K562 (cell line): ENCODE measurements around the gene MACF1. TPM values are rescaled to one million over a fixed set of nuclear protein-coding genes. Genes with fewer than 3 reads are reported as not detected.

Source experiments
- BHLHE40 ChIP-seq: IDR thresholded peaks from 2 replicates; pipeline ENCODE4 v1.6.1; 2011; ENCODE audit warnings: low read length, improper control_type of control experiment
- JUN ChIP-seq, 2 experiments: sonication (generic) in 1 of 2; formaldehyde crosslinking in 1 of 2; IDR thresholded peaks; 2 replicates each; pipeline versions ENCODE4 v1.6.1 to v1.8.0; 2012 to 2022; ENCODE audit warnings: borderline replicate concordance in 2 of 2, mild to moderate bottlenecking in 2 of 2, improper control_type of control experiment in 1 of 2, low read depth in 1 of 2, low read length in 1 of 2, missing genetic modification reagents in 1 of 2
- L3MBTL2 ChIP-seq: fragments of 450-650 bp; IDR thresholded peaks from 2 replicates; pipeline ENCODE4 v1.6.1; 2016; ENCODE audit warnings: mild to moderate bottlenecking, moderate library complexity
- OTX1 ChIP-seq: fragments of 450-650 bp; formaldehyde crosslinking; IDR thresholded peaks from 2 replicates; pipeline ENCODE4 v1.4.0; 2022; ENCODE audit warnings: mild to moderate bottlenecking
- PML ChIP-seq: IDR thresholded peaks from 2 replicates; pipeline ENCODE4 v1.6.1; 2012; ENCODE audit warnings: low read length, inconsistent platforms
- RFX7 ChIP-seq: fragments of 250-450 bp; sonication (Bioruptor Pico); IDR thresholded peaks from 2 replicates; pipeline ENCODE4 v1.5.1; 2021; ENCODE audit warnings: mild to moderate bottlenecking
- RNF2 ChIP-seq: sonication (generic); IDR thresholded peaks from 2 replicates; pipeline ENCODE4 v1.6.1; 2016
- SIN3A ChIP-seq, 2 experiments: fragments of 150-350 bp in 1 of 2; IDR thresholded peaks; 2 replicates each; pipeline ENCODE4 v1.6.1; 2011 to 2016; ENCODE audit warnings: borderline replicate concordance in 2 of 2, low read depth in 2 of 2, low read length in 2 of 2, mild to moderate bottlenecking in 2 of 2, moderate library complexity in 2 of 2; ENCODE audit not compliant: control insufficient read depth in 1 of 2
- SMARCE1 ChIP-seq: fragments of 450-650 bp; IDR thresholded peaks from 2 replicates; pipeline ENCODE4 v1.7.1; 2016; ENCODE audit warnings: mild to moderate bottlenecking
- TBP ChIP-seq: optimal IDR thresholded peaks from 2 replicates; pipeline ENCODE3; 2011; ENCODE audit warnings: low read depth, low read length, improper control_type of control experiment
- ZNF695 ChIP-seq: fragments of 450-650 bp; formaldehyde crosslinking; IDR thresholded peaks from 2 replicates; pipeline ENCODE4 v1.4.0; 2020; ENCODE audit warnings: mild to moderate bottlenecking, moderate library complexity
- polyA plus RNA-seq, 8 experiments: library from polyadenylated mRNA; depleted of rRNA in 4 of 8; stranded (reverse) in 5 of 8; unstranded in 3 of 8; fragments of >200 nt; fragmentation: Nextera tagmentation in 2 of 8; fragmentation: Illumina TruSeq in 1 of 8; extraction: Ambion mirVana in 2 of 8; extraction: Trizol in 1 of 8; gene quantifications; 2 replicates each; pipeline versions ENCODE4 v1.2.1 to v1.2.3, GENCODE V29; 2011 to 2014; ENCODE audit warnings: inconsistent platforms in 1 of 8, missing spikeins in 1 of 8
- total RNA-seq, 7 experiments: library from RNA; depleted of rRNA in 6 of 7; stranded (reverse); fragments of >200 nt in 6 of 7; fragmentation: Illumina TruSeq in 2 of 7; extraction: Trizol in 2 of 7; gene quantifications; 2 replicates each; pipeline versions ENCODE4 v1.2.1 to v1.2.3, GENCODE V29; 2011 to 2021; ENCODE audit warnings: low replicate concordance in 1 of 7
- TF ChIP-seq, protein P1 (sequence below): fragments of 450-650 bp; formaldehyde crosslinking; IDR thresholded peaks from 2 replicates; pipeline ENCODE4 v1.4.0; 2020; ENCODE audit warnings: mild to moderate bottlenecking, mixed read lengths
- TF ChIP-seq, protein P2 (sequence below): sonication (generic); formaldehyde crosslinking; IDR thresholded peaks from 2 replicates; pipeline ENCODE4 v1.5.0; 2020; ENCODE audit warnings: missing genetic modification reagents
- TF ChIP-seq, protein P3 (sequence below), 2 experiments: fragments of 150-350 bp in 1 of 2; IDR thresholded peaks; 2 replicates each; pipeline ENCODE4 v1.6.1; 2012 to 2016; ENCODE audit warnings: low read depth in 2 of 2, low read length in 2 of 2, mild to moderate bottlenecking in 1 of 2, moderate library complexity in 1 of 2
- TF ChIP-seq, protein P4 (sequence below): fragments of 250-450 bp; sonication (Bioruptor Pico); IDR thresholded peaks from 2 replicates; pipeline ENCODE4 v1.4.0; 2020; ENCODE audit warnings: mild to moderate bottlenecking, moderate library complexity

The MACF1 gene
- total and polyA plus RNA-seq, 9 of the 15 experiments (the other 6 are each of a cell fraction or from before 2014, with no cell fraction given): 13.2 to 232 (median 112) TPM

DNA sequence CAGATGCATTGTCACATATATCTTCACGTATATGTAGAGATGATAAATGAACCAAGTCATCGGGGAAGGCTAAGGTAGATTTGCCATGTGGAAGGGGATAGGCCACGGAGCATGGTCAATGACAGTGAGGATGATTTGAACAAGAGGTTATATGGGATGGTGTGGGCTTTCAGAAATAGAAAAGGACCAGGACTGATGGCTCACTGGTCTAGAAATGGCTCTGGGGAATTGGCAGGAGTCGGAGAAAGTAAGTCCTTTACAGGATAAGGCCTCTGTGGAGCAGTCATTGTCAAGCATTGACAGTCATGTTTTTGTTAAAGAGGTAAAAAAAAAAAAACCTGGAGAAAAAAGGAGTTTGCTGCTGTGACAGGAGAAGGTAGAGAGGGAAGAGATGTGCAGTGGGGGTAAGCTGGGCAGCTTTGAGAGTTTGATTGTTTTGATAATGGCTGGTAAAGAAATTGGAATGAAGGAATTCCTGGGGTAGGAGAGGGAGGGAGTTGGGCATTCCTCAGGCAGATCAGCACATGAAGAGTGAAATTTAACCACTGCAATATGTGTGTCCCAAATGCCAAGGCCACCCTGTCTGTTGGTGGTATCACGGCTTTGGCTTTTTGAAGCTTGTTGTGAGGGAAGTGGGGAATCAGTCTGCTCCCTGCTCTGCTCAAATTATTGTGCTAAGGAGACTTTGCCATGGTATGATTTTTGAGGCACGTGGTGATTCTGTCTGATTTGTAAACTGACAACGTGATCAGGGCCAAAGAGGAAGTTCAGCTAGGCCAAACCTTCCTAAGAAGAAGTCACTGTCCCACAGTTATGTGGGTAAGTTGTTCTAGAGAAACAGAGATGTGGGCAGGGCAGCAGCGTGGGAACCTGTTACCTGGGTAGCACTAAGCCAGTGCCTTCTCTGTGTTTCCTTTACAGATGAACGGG, 26.0 kb downstream of the MACF1 start (continued):
- TF ChIP-seq JUN (IDR thresholded peaks at IDR 0.05; ENCODE audit: borderline replicate concordance, low read depth, low read length) (no peak), JUN (CRISPR knock-in tag; IDR thresholded peaks at IDR 0.05; ENCODE audit: borderline replicate concordance) (no peak), RFX7 (no peak), PML (no peak), RNF2 (no peak), OTX1 (CRISPR knock-in tag) (no peak), TBP (no peak), ZNF695 (CRISPR knock-in tag) (no peak), SMARCE1 (no peak), BHLHE40 (peak; percentile 90), L3MBTL2 (0 out of 2 replicates have a peak, but pooled peaks have one; percentile 35), SIN3A (IDR thresholded peaks at IDR 0.05; ENCODE audit: borderline replicate concordance in 2 of 2, control insufficient read depth in 1 of 2, low read depth in 2 of 2, low read length in 2 of 2) (no peak)
- TF ChIP-seq, protein P1, sequence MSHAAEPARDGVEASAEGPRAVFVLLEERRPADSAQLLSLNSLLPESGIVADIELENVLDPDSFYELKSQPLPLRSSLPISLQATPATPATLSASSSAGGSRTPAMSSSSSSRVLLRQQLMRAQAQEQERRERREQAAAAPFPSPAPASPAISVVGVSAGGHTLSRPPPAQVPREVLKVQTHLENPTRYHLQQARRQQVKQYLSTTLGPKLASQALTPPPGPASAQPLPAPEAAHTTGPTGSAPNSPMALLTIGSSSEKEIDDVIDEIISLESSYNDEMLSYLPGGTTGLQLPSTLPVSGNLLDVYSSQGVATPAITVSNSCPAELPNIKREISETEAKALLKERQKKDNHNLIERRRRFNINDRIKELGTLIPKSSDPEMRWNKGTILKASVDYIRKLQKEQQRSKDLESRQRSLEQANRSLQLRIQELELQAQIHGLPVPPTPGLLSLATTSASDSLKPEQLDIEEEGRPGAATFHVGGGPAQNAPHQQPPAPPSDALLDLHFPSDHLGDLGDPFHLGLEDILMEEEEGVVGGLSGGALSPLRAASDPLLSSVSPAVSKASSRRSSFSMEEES (CRISPR knock-in tag): peak; percentile 74
- TF ChIP-seq, protein P2, sequence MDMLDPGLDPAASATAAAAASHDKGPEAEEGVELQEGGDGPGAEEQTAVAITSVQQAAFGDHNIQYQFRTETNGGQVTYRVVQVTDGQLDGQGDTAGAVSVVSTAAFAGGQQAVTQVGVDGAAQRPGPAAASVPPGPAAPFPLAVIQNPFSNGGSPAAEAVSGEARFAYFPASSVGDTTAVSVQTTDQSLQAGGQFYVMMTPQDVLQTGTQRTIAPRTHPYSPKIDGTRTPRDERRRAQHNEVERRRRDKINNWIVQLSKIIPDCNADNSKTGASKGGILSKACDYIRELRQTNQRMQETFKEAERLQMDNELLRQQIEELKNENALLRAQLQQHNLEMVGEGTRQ (CRISPR knock-in tag): peak; percentile 48; the same call in 1 of the 2 replicates
- TF ChIP-seq, protein P3, sequence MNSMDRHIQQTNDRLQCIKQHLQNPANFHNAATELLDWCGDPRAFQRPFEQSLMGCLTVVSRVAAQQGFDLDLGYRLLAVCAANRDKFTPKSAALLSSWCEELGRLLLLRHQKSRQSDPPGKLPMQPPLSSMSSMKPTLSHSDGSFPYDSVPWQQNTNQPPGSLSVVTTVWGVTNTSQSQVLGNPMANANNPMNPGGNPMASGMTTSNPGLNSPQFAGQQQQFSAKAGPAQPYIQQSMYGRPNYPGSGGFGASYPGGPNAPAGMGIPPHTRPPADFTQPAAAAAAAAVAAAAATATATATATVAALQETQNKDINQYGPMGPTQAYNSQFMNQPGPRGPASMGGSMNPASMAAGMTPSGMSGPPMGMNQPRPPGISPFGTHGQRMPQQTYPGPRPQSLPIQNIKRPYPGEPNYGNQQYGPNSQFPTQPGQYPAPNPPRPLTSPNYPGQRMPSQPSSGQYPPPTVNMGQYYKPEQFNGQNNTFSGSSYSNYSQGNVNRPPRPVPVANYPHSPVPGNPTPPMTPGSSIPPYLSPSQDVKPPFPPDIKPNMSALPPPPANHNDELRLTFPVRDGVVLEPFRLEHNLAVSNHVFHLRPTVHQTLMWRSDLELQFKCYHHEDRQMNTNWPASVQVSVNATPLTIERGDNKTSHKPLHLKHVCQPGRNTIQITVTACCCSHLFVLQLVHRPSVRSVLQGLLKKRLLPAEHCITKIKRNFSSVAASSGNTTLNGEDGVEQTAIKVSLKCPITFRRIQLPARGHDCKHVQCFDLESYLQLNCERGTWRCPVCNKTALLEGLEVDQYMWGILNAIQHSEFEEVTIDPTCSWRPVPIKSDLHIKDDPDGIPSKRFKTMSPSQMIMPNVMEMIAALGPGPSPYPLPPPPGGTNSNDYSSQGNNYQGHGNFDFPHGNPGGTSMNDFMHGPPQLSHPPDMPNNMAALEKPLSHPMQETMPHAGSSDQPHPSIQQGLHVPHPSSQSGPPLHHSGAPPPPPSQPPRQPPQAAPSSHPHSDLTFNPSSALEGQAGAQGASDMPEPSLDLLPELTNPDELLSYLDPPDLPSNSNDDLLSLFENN (IDR thresholded peaks at IDR 0.05; ENCODE audit: low read depth in 2 of 2, low read length in 2 of 2): no peak
- TF ChIP-seq, protein P4, sequence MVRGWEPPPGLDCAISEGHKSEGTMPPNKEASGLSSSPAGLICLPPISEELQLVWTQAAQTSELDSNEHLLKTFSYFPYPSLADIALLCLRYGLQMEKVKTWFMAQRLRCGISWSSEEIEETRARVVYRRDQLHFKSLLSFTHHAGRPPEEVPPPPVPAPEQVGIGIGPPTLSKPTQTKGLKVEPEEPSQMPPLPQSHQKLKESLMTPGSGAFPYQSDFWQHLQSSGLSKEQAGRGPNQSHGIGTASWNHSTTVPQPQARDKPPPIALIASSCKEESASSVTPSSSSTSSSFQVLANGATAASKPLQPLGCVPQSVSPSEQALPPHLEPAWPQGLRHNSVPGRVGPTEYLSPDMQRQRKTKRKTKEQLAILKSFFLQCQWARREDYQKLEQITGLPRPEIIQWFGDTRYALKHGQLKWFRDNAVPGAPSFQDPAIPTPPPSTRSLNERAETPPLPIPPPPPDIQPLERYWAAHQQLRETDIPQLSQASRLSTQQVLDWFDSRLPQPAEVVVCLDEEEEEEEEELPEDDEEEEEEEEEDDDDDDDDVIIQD (CRISPR knock-in tag): no peak
